ENCODE measurements around the gene SLX9. TPM values are rescaled to one million over a fixed set of nuclear protein-coding genes. Genes with fewer than 3 reads are reported as not detected.

SLX9 gene
- total RNA-seq, 1 donor from 2014 or later: 33.1 TPM

GRCh38 chr21:44999972-45000636 is 60.3 kb downstream of the SLX9 start:
- Mint-ChIP-seq H3K36me3 (ENCODE audit: insufficient read depth) (no peaks in the 10 kb centered on the region), H3K4me3 (ENCODE audit: low read depth) (no peak overlapping the region)

GRCh38 chr21:45000637-45001133 is 60.9 kb downstream of the SLX9 start:
- Mint-ChIP-seq H3K27ac (no peak overlapping the region), H3K4me3 (ENCODE audit: low read depth) (no peak overlapping the region), H3K36me3 (ENCODE audit: insufficient read depth) (no peaks in the 10 kb centered on the region), H3K27me3 (peaks cover 4% of the 10 kb centered on the region), H3K4me1 (ENCODE audit: low read depth) (peaks cover 6% of the 10 kb centered on the region), H3K9me3 (ENCODE audit: low read depth) (peaks cover 1% of the 10 kb centered on the region)
- TF ChIP-seq CTCF (IDR thresholded peaks at IDR 0.05; ENCODE audit: unreplicated experiment): no peak
- DNase-seq (ENCODE audit: low spot score, unreplicated experiment): no peak

More at GRCh38 chr21:44999972-45000636, 60.3 kb downstream of the SLX9 start:
- no peak for DNase-seq (ENCODE audit: low spot score, unreplicated experiment)
- Mint-ChIP-seq H3K9me3 (ENCODE audit: low read depth) (no peaks in the 10 kb centered on the region), H3K27ac (no peak overlapping the region), H3K27me3 (peaks cover 4% of the 10 kb centered on the region), H3K4me1 (ENCODE audit: low read depth) (peaks cover 6% of the 10 kb centered on the region)
- no peak for TF ChIP-seq CTCF (IDR thresholded peaks at IDR 0.05; ENCODE audit: unreplicated experiment)

GRCh38 chr21:45001134-45002095 is 61.6 kb downstream of the SLX9 start:
- H3K36me3 Mint-ChIP-seq (ENCODE audit: insufficient read depth): no peaks in the 10 kb centered on the region
- no peak overlapping the region for H3K4me3 Mint-ChIP-seq (ENCODE audit: low read depth)
- no peak overlapping the region for H3K27ac Mint-ChIP-seq
- peaks cover 6% of the 10 kb centered on the region for H3K4me1 Mint-ChIP-seq (ENCODE audit: low read depth)
- no peak for DNase-seq (ENCODE audit: low spot score, unreplicated experiment)
- TF ChIP-seq CTCF (IDR thresholded peaks at IDR 0.05; ENCODE audit: unreplicated experiment): no peak
- H3K9me3 Mint-ChIP-seq (ENCODE audit: low read depth): peaks cover 4% of the 10 kb centered on the region
- peaks cover 4% of the 10 kb centered on the region for H3K27me3 Mint-ChIP-seq

- Mint-ChIP-seq H3K4me1 (ENCODE audit: low read depth) (peaks cover 8% of the 10 kb centered on the region), H3K27me3 (peaks cover 4% of the 10 kb centered on the region), H3K4me3 (ENCODE audit: low read depth) (no peak overlapping the region), H3K36me3 (ENCODE audit: insufficient read depth) (no peaks in the 10 kb centered on the region), H3K27ac (no peak overlapping the region), H3K9me3 (ENCODE audit: low read depth) (peaks cover 4% of the 10 kb centered on the region)
- TF ChIP-seq CTCF (IDR thresholded peaks at IDR 0.05; ENCODE audit: unreplicated experiment): no peak
- DNase-seq (ENCODE audit: low spot score, unreplicated experiment): no peak
Measured at GRCh38 chr21:45002381-45003204, 62.8 kb downstream of the SLX9 start.
